GM18951 (cell line): ENCODE measurements around the gene SEC62.
"Not testable (repeated sequence)": the region's sequence is repeated elsewhere in the genome, so short reads cannot be mapped to it uniquely, and the experiment has no call there.

Experiments
- POLR2A ChIP-seq: IDR thresholded peaks from 4 replicates; pipeline ENCODE4 v1.6.1; 2011; ENCODE audit warnings: mild to moderate bottlenecking; ENCODE audit not compliant: insufficient read length, insufficient read depth; ENCODE audit errors: extremely low read depth
- in situ Hi-C: fragments of 300-500 bp; cut with MboI; formaldehyde crosslinking; loops from one replicate; pipeline ENCODE4 v1.12.0; 2022; ENCODE audit warnings: low sequenced_read_pairs, mixed read lengths, inconsistent platforms; ENCODE audit not compliant: unreplicated experiment

Gene SEC62

GRCh38 chr3:170010498-170010897 is 43.9 kb downstream of the SEC62 start:
- in situ Hi-C loops, result no loop called here
- no peak for TF ChIP-seq POLR2A

- in situ Hi-C loops, result no loop called here
- no peak for TF ChIP-seq POLR2A
Measured at GRCh38 chr3:170012683-170013400, 46.2 kb downstream of the SEC62 start.

DNA sequence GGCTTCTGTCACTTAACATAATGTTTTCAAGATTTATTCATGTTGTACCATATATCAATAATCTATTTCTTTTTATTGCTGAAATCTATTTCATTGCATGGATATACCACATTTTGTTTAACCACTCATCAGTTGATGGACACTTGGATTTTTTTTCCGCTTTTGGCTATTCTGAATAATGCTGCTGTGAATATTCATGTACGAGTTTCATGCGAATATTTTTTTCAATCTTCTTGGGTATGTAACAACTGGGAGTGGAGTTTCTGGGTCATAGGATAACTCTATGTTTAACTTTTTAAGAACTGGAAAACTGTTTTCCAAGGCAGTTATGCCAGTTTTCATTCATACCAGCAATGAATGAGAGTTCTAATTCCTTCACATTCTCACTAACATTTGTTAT is 49.5 kb downstream of the SEC62 start:
- in situ Hi-C loops, result no loop called here
- TF ChIP-seq POLR2A, result no peak

DNA sequence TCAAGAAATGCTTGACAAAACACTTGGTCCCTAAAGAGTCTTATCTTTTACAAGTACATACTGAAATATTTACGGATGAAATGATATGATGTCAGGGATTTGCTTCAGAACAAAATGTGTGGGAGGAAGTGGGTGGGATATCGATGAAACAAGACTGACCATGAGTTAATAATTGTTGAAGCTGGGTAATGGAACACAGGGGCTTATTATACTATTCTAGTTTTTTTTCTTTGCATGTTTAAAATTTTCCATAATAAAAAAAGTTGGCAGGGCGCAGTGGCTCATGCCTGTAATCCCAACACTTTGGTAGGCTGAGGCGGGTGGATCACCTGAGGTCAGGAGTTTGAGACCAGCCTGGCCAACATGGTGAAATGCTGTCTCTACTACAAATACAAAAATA is 52.7 kb downstream of the SEC62 start:
- in situ Hi-C loops, result not testable (repeated sequence)

- in situ Hi-C loops, result no loop called here
- no peak for TF ChIP-seq POLR2A
Measured at GRCh38 chr3:170021083-170021482, 54.5 kb downstream of the SEC62 start.

DNA sequence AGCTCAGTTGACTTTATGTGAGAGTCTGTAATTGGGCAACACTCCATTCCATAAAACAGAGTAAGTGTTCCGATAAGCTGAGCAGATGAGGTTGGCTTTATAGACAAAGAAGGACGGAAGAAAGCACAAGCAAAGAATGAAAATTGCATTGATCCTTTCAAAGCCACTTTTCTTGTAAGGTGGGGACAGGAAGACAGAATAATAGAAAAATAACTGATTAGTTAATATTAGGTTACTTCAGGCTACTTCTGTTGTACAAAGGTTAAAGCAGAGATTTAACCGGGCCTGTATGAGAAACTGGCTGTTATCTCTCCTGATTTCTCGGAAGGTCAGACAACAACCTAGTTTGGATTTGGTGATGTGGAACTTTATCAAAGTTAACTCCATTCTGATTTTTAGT is 55.7 kb downstream of the SEC62 start:
- in situ Hi-C loops, result no loop called here
- TF ChIP-seq POLR2A, result no peak

DNA sequence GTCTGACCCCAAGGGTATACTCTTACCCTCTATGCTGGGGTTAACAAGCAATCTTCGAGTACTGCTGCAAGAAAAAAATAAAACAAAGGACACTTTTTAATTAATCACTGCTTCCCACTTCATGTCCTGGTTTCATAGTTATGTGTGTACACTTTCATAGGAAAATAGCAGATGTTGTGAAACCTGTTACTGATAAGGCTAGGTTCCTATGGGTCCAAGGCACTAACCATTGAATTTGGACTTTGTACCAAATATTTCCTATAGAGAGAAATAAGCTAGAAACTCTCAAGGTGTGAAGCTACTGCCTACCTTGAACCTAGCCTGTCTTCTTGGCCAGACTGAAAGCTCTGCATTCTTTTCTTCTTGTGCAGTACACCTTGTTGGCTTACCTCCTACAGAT is 56.6 kb downstream of the SEC62 start:
- TF ChIP-seq POLR2A, result no peak
- in situ Hi-C loops, result no loop called here

GRCh38 chr3:170024581-170024980 is 58.0 kb downstream of the SEC62 start:
- no peak for TF ChIP-seq POLR2A
- in situ Hi-C loops, result no loop called here

- in situ Hi-C loops, result loop anchor here (25.0 kb wide), 1 partner anchor 165 kb away; the partner anchor contains the start of gene LRRC31
- no peak for TF ChIP-seq POLR2A
Measured at GRCh38 chr3:170027233-170028102, 60.9 kb downstream of the SEC62 start.

DNA sequence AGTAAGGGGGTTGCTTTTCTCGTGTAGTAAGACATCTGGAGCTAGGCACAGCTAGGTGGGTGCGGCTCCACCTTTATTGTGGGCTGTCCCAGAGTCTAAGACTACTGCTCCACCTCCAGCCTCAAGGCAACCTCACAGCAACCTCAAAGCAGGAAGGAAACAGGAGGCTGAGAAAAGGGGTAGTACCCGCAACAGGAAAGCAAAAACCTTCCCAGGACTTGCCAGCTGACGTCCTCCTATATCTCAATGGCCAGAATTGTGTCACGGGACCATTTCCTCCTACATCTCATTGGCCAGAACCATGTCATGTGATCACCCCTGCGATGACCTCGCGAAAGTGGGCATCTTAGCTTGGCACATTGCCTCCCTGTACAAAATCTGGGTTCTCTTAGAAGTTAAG is 66.9 kb downstream of the SEC62 start:
- in situ Hi-C loops, result loop anchor here (25.0 kb wide), 1 partner anchor 171 kb away; the partner anchor contains the start of gene LRRC31
- no peak for TF ChIP-seq POLR2A

GRCh38 chr3:170037463-170038433 is 71.1 kb downstream of the SEC62 start, which contains the start of gene GPR160:
GPR160 (plus strand) TSS chr3:170037995; CDS start chr3:170083973, 45,978 bp downstream.
- TF ChIP-seq POLR2A, result peak; percentile 20
- in situ Hi-C loops, result loop anchor here (25.0 kb wide), 1 partner anchor 175 kb away; the partner anchor contains the start of gene LRRC31

DNA sequence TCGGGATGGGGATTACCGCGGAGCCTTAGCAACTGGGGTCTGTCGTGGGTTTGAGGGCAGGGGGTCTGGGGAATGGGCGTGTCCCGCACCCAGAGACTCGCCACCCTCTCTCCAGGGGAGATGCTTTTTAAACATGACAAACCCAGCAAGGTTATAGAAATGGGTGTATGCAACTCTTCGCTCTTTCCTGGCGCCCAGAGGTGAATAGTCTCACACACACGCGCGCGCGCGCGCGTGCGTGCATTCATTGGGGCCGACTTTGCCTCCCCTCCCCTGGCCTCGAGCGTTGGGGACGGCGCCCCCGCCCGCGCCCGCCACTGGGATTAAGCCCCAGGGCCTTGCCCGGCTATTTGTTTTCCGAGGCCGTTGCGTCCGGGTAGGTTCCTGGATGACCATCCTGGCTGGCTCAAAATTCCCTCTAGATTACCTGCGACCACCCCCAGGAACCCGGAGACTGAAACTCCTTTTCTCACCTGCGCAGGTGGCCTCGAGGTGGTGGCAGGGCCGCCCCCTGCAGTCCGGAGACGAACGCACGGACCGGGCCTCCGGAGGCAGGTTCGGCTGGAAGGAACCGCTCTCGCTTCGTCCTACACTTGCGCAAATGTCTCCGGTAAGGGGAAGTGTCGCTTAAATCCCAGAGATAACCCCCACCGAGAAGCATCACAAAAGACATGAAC is 72.0 kb downstream of the SEC62 start:
- no peak for TF ChIP-seq POLR2A
- in situ Hi-C loops, result loop anchor here (25.0 kb wide), 1 partner anchor 176 kb away; the partner anchor contains the start of gene LRRC31
